ENCODE data around the gene B3GAT3. TPM values are rescaled to one million over a fixed set of nuclear protein-coding genes. Genes with fewer than 3 reads are reported as not detected.

The B3GAT3 gene
- polyA plus RNA-seq, 2 donors = 14.9 to 25.4 TPM

GRCh38 chr11:62600367-62601121 lies 21.2 kb downstream of the B3GAT3 start:
- no peaks in the 10 kb centered on the region for H3K9me3 ChIP-seq (ENCODE audit: control insufficient read depth in 2 of 2, insufficient read depth in 1 of 2, low read depth in 1 of 2, low read length in 1 of 2)
- peak overlapping the region; percentile 91 to 99 for H3K27ac ChIP-seq (ENCODE audit: low read depth in 2 of 2, low read length in 1 of 2)
- peaks cover 2 to 6% of the 10 kb centered on the region in 2 donors for H3K4me1 ChIP-seq (ENCODE audit: control insufficient read depth in 2 of 2, insufficient read depth in 2 of 2, low read length in 1 of 2)
- 1 to 2% methylated on average over 26 of the region's 26 CpGs for WGBS, 2 donors
- peaks cover 8 to 38% of the 10 kb centered on the region in 2 donors for H3K36me3 ChIP-seq (ENCODE audit: control insufficient read depth in 2 of 2, insufficient read depth in 2 of 2, low read length in 1 of 2)
- no peaks in the 10 kb centered on the region for H3K27me3 ChIP-seq (ENCODE audit: control insufficient read depth in 1 of 2, insufficient read depth in 2 of 2, low read length in 2 of 2)
- H3K4me3 ChIP-seq (ENCODE audit: low read depth in 1 of 2, low read length in 2 of 2) = peak overlapping the region; percentile 82 to 97

- Histone ChIP-seq H3K36me3 (ENCODE audit: control insufficient read depth in 2 of 2, insufficient read depth in 2 of 2, low read length in 1 of 2) (peaks cover 9 to 40% of the 10 kb centered on the region in 2 donors), H3K4me1 (ENCODE audit: control insufficient read depth in 2 of 2, insufficient read depth in 2 of 2, low read length in 1 of 2) (peaks cover 2 to 6% of the 10 kb centered on the region in 2 donors), H3K27me3 (ENCODE audit: control insufficient read depth in 1 of 2, insufficient read depth in 2 of 2, low read length in 2 of 2) (no peaks in the 10 kb centered on the region), H3K27ac (ENCODE audit: low read depth in 2 of 2, low read length in 1 of 2) (peak overlapping the region; percentile 82 to 91), H3K9me3 (ENCODE audit: control insufficient read depth in 2 of 2, insufficient read depth in 1 of 2, low read depth in 1 of 2, low read length in 1 of 2) (no peaks in the 10 kb centered on the region), H3K4me3 (ENCODE audit: low read depth in 1 of 2, low read length in 2 of 2) (peak overlapping the region; percentile 0 to 82)
- 19 to 23% methylated on average over 5 of the region's 5 CpGs for WGBS, 2 donors
These were observed 21.9 kb downstream of the B3GAT3 start for GRCh38 chr11:62599901-62600300.

- peak overlapping the region; percentile 82 to 91 for H3K27ac ChIP-seq (ENCODE audit: low read depth in 2 of 2, low read length in 1 of 2)
- H3K36me3 ChIP-seq (ENCODE audit: control insufficient read depth in 2 of 2, insufficient read depth in 2 of 2, low read length in 1 of 2) = peaks cover 9 to 45% of the 10 kb centered on the region in 2 donors
- H3K9me3 ChIP-seq (ENCODE audit: control insufficient read depth in 2 of 2, insufficient read depth in 1 of 2, low read depth in 1 of 2, low read length in 1 of 2) = no peaks in the 10 kb centered on the region
- 25 to 33% methylated on average over 7 of the region's 7 CpGs for WGBS, 2 donors
- peak overlapping the region in 1 of 2 donors; percentile 82 for H3K4me3 ChIP-seq (ENCODE audit: low read depth in 1 of 2, low read length in 2 of 2)
- peaks cover 2 to 6% of the 10 kb centered on the region in 2 donors for H3K4me1 ChIP-seq (ENCODE audit: control insufficient read depth in 2 of 2, insufficient read depth in 2 of 2, low read length in 1 of 2)
- H3K27me3 ChIP-seq (ENCODE audit: control insufficient read depth in 1 of 2, insufficient read depth in 2 of 2, low read length in 2 of 2) = no peaks in the 10 kb centered on the region
These were observed 22.6 kb downstream of the B3GAT3 start for GRCh38 chr11:62599069-62599696.

- peaks cover 9 to 47% of the 10 kb centered on the region in 2 donors for H3K36me3 ChIP-seq (ENCODE audit: control insufficient read depth in 2 of 2, insufficient read depth in 2 of 2, low read length in 1 of 2)
- no peak overlapping the region for H3K27ac ChIP-seq (ENCODE audit: low read depth in 2 of 2, low read length in 1 of 2)
- H3K9me3 ChIP-seq (ENCODE audit: control insufficient read depth in 2 of 2, insufficient read depth in 1 of 2, low read depth in 1 of 2, low read length in 1 of 2) = no peaks in the 10 kb centered on the region
- H3K27me3 ChIP-seq (ENCODE audit: control insufficient read depth in 1 of 2, insufficient read depth in 2 of 2, low read length in 2 of 2) = no peaks in the 10 kb centered on the region
- H3K4me3 ChIP-seq (ENCODE audit: low read depth in 1 of 2, low read length in 2 of 2) = no peak overlapping the region
- peaks cover 2 to 7% of the 10 kb centered on the region in 2 donors for H3K4me1 ChIP-seq (ENCODE audit: control insufficient read depth in 2 of 2, insufficient read depth in 2 of 2, low read length in 1 of 2)
- 88% methylated on average over 8 of the region's 8 CpGs for WGBS, 2 donors
These were observed 26.7 kb downstream of the B3GAT3 start for GRCh38 chr11:62595124-62595523.

GRCh38 chr11:62593434-62594044 lies 28.2 kb downstream of the B3GAT3 start:
- 54 to 57% methylated on average over 13 of the region's 13 CpGs for WGBS, 2 donors
- H3K4me3 ChIP-seq (ENCODE audit: low read depth in 1 of 2, low read length in 2 of 2) = no peak overlapping the region
- peaks cover 9 to 46% of the 10 kb centered on the region in 2 donors for H3K36me3 ChIP-seq (ENCODE audit: control insufficient read depth in 2 of 2, insufficient read depth in 2 of 2, low read length in 1 of 2)
- no peaks in the 10 kb centered on the region for H3K27me3 ChIP-seq (ENCODE audit: control insufficient read depth in 1 of 2, insufficient read depth in 2 of 2, low read length in 2 of 2)
- H3K4me1 ChIP-seq (ENCODE audit: control insufficient read depth in 2 of 2, insufficient read depth in 2 of 2, low read length in 1 of 2) = peaks cover 2 to 4% of the 10 kb centered on the region in 2 donors
- no peaks in the 10 kb centered on the region for H3K9me3 ChIP-seq (ENCODE audit: control insufficient read depth in 2 of 2, insufficient read depth in 1 of 2, low read depth in 1 of 2, low read length in 1 of 2)
- H3K27ac ChIP-seq (ENCODE audit: low read depth in 2 of 2, low read length in 1 of 2) = peak overlapping the region in 1 of 2 donors; percentile 58

- H3K27me3 ChIP-seq (ENCODE audit: control insufficient read depth in 1 of 2, insufficient read depth in 2 of 2, low read length in 2 of 2) = no peaks in the 10 kb centered on the region
- no peaks in the 10 kb centered on the region for H3K9me3 ChIP-seq (ENCODE audit: control insufficient read depth in 2 of 2, insufficient read depth in 1 of 2, low read depth in 1 of 2, low read length in 1 of 2)
- H3K36me3 ChIP-seq (ENCODE audit: control insufficient read depth in 2 of 2, insufficient read depth in 2 of 2, low read length in 1 of 2) = peaks cover 9 to 43% of the 10 kb centered on the region in 2 donors
- H3K4me3 ChIP-seq (ENCODE audit: low read depth in 1 of 2, low read length in 2 of 2) = no peak overlapping the region
- peak overlapping the region; percentile 93 to 99 for H3K27ac ChIP-seq (ENCODE audit: low read depth in 2 of 2, low read length in 1 of 2)
- WGBS, 2 donors = 74% methylated on average over 8 of the region's 8 CpGs
- H3K4me1 ChIP-seq (ENCODE audit: control insufficient read depth in 2 of 2, insufficient read depth in 2 of 2, low read length in 1 of 2) = peaks cover 2 to 4% of the 10 kb centered on the region in 2 donors
These were observed 28.8 kb downstream of the B3GAT3 start for GRCh38 chr11:62592989-62593421.

- H3K27me3 ChIP-seq (ENCODE audit: control insufficient read depth in 1 of 2, insufficient read depth in 2 of 2, low read length in 2 of 2) = no peaks in the 10 kb centered on the region
- H3K27ac ChIP-seq (ENCODE audit: low read depth in 2 of 2, low read length in 1 of 2) = peak overlapping the region; percentile 93 to 99
- peak overlapping the region; percentile 43 to 93 for H3K4me3 ChIP-seq (ENCODE audit: low read depth in 1 of 2, low read length in 2 of 2)
- H3K36me3 ChIP-seq (ENCODE audit: control insufficient read depth in 2 of 2, insufficient read depth in 2 of 2, low read length in 1 of 2) = peaks cover 9 to 36% of the 10 kb centered on the region in 2 donors
- H3K9me3 ChIP-seq (ENCODE audit: control insufficient read depth in 2 of 2, insufficient read depth in 1 of 2, low read depth in 1 of 2, low read length in 1 of 2) = no peaks in the 10 kb centered on the region
- WGBS, 2 donors = 13 to 14% methylated on average over 17 of the region's 17 CpGs
- H3K4me1 ChIP-seq (ENCODE audit: control insufficient read depth in 2 of 2, insufficient read depth in 2 of 2, low read length in 1 of 2) = peaks cover 2 to 4% of the 10 kb centered on the region in 2 donors
These were observed 29.5 kb downstream of the B3GAT3 start for GRCh38 chr11:62592146-62592815.

GRCh38 chr11:62591448-62592145 lies 30.2 kb downstream of the B3GAT3 start, which contains the start of gene TUT1:
Gene TUT1, minus strand, starts transcription at chr11:62591523. Its CDS starts 38 bp downstream, at chr11:62591485.
- no peaks in the 10 kb centered on the region for H3K9me3 ChIP-seq (ENCODE audit: control insufficient read depth in 2 of 2, insufficient read depth in 1 of 2, low read depth in 1 of 2, low read length in 1 of 2)
- H3K36me3 ChIP-seq (ENCODE audit: control insufficient read depth in 2 of 2, insufficient read depth in 2 of 2, low read length in 1 of 2) = peaks cover 9 to 31% of the 10 kb centered on the region in 2 donors
- H3K27me3 ChIP-seq (ENCODE audit: control insufficient read depth in 1 of 2, insufficient read depth in 2 of 2, low read length in 2 of 2) = no peaks in the 10 kb centered on the region
- peak within 1 kb of the TSS; percentile 62 to 93 for H3K4me3 ChIP-seq (ENCODE audit: low read depth in 1 of 2, low read length in 2 of 2)
- WGBS, 2 donors = 0 to 1% methylated on average over 58 of the region's 58 CpGs
- H3K4me1 ChIP-seq (ENCODE audit: control insufficient read depth in 2 of 2, insufficient read depth in 2 of 2, low read length in 1 of 2) = peaks cover 2 to 4% of the 10 kb centered on the region in 2 donors
- peak within 1 kb of the TSS; percentile 93 to 99 for H3K27ac ChIP-seq (ENCODE audit: low read depth in 2 of 2, low read length in 1 of 2)

Measured in esophagus (tissue), 2 donors.